ENCODE measurements around the gene TJP1.

DNA sequence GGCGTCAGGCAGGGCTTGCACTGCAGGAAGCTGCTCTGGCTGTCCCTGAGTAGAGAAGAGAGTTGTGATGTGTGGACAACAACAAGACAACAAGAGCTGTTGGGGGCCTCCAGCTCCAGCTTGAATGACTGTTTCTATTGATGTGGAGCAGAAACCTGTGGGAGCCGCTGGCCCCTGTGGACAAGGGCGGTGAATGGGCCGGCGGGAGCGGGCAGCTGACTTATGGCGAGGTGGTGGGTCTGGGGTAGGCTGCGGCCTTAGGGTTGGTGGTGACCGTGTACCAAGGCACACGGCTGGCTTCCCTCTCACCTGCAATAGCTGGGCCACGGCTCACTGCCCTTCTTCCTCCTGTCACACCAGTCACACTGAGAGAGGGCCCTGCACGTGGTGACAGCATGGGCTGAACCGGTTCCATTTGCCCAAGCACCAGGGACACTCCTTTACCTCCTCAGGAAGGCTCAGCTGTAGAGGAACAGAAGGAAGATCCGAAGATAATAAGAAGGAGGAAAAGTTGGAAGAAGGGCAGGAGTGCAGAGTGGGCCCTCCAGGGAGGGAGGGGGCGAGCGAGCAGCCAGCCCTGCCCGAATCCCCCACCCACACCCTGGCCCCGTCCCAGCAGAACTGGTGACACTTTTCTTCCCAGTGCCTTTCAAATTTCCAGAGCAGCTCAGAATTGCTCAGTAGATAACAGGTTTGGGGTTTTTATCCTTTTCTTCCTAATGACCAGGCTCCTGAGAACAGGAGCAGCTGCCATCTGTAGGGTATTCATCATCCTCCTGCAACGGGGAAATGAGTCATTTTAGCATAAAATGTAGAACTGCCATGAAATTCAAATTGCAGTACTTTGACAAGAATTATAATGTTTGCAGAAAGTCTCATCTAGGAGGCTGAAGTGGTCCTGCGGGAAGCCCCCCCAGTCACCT lies 136.9 kb downstream of the TJP1 start:
- TF ChIP-seq CTCF (IDR thresholded peaks at IDR 0.05; ENCODE audit: borderline replicate concordance, extremely low read depth, low read length, poor library complexity, severe bottlenecking) (no peak), EZH2 (IDR thresholded peaks at IDR 0.05; ENCODE audit: borderline replicate concordance, low read depth, low read length, severe bottlenecking) (no peak)

Measured in DND-41 (cell line).